Fibroblast of skin of right quadriceps (primary cell): ENCODE data around the gene RCSD1.

Source experiments
- DNase-seq: peaks from one replicate; pipeline ENCODE4 v3.0.0-alpha.2; 2013

The RCSD1 gene

GRCh38 chr1:167750641-167751040 is 120.6 kb downstream of the RCSD1 start:
- no peak for DNase-seq

GRCh38 chr1:167751676-167752075 is 121.6 kb downstream of the RCSD1 start:
- DNase-seq: no peak

GRCh38 chr1:167752219-167752985 is 122.4 kb downstream of the RCSD1 start:
- DNase-seq: peak; percentile 30

GRCh38 chr1:167755654-167756053 is 125.6 kb downstream of the RCSD1 start:
- DNase-seq: no peak
